ENCODE data around the gene RTP5. TPM values are rescaled to one million over a fixed set of nuclear protein-coding genes. Genes with fewer than 3 reads are reported as not detected.

The RTP5 gene
- total RNA-seq, 1 experiment from 2014 or later = not detected

DNA sequence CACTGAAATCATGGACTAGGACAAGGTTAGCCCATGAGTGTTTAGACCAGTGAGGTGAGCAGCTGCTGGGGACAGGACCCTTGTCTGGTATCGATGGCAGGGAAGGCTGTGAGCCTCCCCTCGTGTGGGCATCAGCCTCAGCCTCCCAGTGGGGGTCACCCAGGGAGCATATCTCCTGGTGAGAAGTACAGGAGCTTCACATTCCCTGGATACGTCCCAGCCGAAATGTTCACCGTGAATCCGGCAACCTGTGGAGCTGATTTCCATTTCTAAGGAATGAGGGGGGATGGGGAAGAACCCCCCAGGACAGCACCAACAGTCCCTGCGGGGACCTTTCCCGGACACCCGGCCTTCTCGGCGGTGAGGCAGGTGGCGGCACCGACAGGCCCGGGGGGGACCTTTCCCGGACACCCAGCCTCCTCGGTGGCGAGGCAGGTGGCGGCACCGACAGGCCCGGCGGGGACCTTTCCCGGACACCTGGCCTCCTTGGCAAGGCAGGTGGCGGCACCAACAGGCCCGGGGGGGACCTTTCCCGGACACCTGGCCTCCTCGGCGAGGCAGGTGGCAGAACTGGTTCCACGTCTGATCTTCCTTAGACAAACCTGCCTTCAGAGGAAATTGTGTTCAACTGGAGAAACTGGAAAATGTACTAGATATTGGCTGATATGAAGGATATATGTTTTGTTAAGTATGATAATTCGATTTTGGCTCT is 21.2 kb downstream of the RTP5 start:
- DNase-seq (ENCODE audit: low read depth in 1 of 2, low spot score in 2 of 2) = no peak
- no peaks in the 10 kb centered on the region for H3K36me3 ChIP-seq
- no peaks in the 10 kb centered on the region for H3K9me3 ChIP-seq (replicated peaks)
- H3K27me3 ChIP-seq (replicated peaks) = no peaks in the 10 kb centered on the region
- no peak overlapping the region for H3K27ac ChIP-seq
- H3K4me1 ChIP-seq (replicated peaks) = no peaks in the 10 kb centered on the region
- H3K4me3 ChIP-seq = no peak overlapping the region

DNA sequence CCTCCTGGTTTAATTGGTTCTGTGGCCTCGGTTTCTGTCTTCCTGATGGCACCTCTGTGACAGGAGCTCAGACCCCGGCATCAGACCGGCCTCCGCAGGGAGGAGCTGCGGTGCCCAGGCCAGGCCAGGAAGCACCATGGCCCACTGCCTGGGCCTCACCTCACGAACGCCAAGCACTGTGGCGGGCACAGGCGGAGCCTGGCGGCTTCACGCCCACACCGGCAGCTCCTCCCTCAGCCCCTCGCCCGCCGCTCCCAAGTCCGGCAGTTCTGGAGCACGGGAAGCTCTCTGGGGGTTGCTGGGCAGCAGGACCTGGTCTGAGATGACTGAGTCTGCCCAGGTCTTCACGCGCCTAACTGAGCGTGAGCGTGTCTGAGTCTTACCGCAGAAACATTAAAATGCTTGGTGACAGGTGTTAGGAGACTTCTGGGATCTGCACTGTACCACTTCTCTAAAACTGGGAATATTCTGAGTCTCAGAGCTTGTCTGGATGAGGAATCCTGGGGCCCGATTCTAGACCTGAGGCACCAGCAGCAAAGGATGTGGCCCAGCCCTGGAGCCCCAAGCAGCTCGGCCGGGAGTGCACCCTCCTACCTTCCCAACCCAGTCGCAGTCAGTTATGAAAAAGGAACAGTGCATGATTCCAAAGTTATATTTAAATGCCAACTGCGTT is 21.9 kb downstream of the RTP5 start:
- Histone ChIP-seq H3K4me3 (no peak overlapping the region), H3K27ac (no peak overlapping the region), H3K4me1 (replicated peaks) (no peaks in the 10 kb centered on the region), H3K36me3 (no peaks in the 10 kb centered on the region), H3K9me3 (replicated peaks) (no peaks in the 10 kb centered on the region), H3K27me3 (replicated peaks) (no peaks in the 10 kb centered on the region)
- no peak for DNase-seq (ENCODE audit: low read depth in 1 of 2, low spot score in 2 of 2)

- Histone ChIP-seq H3K4me3 (no peak overlapping the region), H3K4me1 (replicated peaks) (no peaks in the 10 kb centered on the region), H3K9me3 (replicated peaks) (no peaks in the 10 kb centered on the region), H3K36me3 (no peaks in the 10 kb centered on the region), H3K27ac (no peak overlapping the region), H3K27me3 (replicated peaks) (no peaks in the 10 kb centered on the region)
- DNase-seq (ENCODE audit: low read depth in 1 of 2, low spot score in 2 of 2) = no peak
These were observed 22.4 kb downstream of the RTP5 start for GRCh38 chr2:241891988-241892298.

DNA sequence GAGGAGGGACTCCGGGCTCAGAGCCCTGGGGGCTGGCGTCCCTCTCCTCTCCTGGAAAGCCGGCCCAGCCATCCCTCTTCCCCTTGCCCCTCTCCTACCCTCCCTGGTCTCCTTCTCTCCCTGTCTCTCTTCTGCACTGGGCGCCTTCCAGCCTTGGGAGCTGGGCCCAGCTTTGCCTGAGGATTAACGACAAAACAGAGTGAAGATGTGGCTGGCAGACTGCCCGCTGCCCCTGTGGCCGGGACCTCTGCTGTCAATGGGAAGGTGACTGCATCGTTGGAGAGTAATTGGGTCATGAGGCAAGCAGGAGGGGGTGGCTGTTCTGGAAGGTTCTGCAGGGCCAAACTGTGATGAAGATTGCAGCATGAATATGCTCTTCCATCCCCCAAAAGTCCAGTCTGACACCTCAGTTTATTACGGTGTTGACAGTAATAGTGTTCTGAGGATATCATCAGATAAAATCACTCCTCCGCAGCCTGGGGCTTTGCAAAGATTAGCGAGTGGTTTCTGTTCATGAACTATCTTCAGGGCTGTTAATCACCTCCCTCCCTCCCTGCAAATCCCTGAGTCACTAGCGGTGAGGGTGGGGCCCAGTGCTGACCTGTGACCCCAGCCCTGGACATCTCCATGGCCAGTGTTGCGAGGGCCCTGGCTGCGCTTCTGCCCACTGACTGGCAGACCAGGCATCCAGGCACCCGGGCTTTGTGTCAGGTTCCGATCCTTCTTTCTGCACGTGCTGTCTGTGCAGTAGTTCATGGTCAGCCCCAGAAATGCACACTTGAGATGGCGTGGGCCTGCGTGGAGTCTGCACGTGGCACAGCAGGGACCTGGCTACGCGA is 23.0 kb downstream of the RTP5 start:
- DNase-seq (ENCODE audit: low read depth in 1 of 2, low spot score in 2 of 2) = no peak

GRCh38 chr2:241893265-241893664 is 23.7 kb downstream of the RTP5 start:
- Histone ChIP-seq H3K4me1 (replicated peaks) (no peaks in the 10 kb centered on the region), H3K27me3 (replicated peaks) (no peaks in the 10 kb centered on the region), H3K27ac (no peak overlapping the region), H3K36me3 (no peaks in the 10 kb centered on the region), H3K4me3 (no peak overlapping the region), H3K9me3 (replicated peaks) (no peaks in the 10 kb centered on the region)
- DNase-seq (ENCODE audit: low read depth in 1 of 2, low spot score in 2 of 2) = no peak

More for the DNA sequence above, 23.0 kb downstream of the RTP5 start:
- H3K27me3 ChIP-seq (replicated peaks) = no peaks in the 10 kb centered on the region
- H3K27ac ChIP-seq = no peak overlapping the region
- no peak overlapping the region for H3K4me3 ChIP-seq
- H3K36me3 ChIP-seq = no peaks in the 10 kb centered on the region
- no peaks in the 10 kb centered on the region for H3K9me3 ChIP-seq (replicated peaks)
- H3K4me1 ChIP-seq (replicated peaks) = no peaks in the 10 kb centered on the region

DNA sequence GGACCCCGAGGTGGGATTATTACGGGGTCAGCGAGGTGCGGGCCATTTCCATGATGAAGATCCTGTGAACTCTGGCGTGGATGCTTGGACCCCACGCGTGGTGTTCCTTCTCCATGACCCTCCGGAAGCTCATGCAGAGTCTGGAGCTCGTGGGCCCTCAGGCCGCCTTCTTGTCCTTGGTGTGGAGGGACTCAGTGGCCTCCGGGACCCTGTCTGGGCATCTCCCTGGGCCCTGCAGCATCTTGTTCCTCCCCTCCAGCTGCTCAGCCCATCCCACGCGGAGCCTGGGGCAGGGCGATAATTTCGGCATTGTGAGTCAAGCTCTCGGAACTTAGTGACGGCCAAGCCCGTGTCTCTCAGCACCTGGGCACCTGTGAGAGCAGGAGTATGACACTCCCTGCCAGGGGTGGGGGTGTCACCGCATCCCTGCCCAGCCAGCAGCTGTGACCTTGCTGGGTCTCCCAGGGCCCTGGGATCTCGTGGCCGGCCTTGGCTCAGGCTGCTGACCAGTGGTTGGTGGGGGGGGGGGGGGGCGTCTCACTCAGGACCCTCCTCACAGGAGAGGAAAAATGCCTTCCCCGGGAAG is 24.6 kb downstream of the RTP5 start:
- DNase-seq (ENCODE audit: low read depth in 1 of 2, low spot score in 2 of 2) = no peak
- Histone ChIP-seq H3K36me3 (no peaks in the 10 kb centered on the region), H3K9me3 (replicated peaks) (no peaks in the 10 kb centered on the region), H3K27ac (no peak overlapping the region), H3K4me1 (replicated peaks) (no peaks in the 10 kb centered on the region), H3K27me3 (replicated peaks) (no peaks in the 10 kb centered on the region), H3K4me3 (no peak overlapping the region)

DNA sequence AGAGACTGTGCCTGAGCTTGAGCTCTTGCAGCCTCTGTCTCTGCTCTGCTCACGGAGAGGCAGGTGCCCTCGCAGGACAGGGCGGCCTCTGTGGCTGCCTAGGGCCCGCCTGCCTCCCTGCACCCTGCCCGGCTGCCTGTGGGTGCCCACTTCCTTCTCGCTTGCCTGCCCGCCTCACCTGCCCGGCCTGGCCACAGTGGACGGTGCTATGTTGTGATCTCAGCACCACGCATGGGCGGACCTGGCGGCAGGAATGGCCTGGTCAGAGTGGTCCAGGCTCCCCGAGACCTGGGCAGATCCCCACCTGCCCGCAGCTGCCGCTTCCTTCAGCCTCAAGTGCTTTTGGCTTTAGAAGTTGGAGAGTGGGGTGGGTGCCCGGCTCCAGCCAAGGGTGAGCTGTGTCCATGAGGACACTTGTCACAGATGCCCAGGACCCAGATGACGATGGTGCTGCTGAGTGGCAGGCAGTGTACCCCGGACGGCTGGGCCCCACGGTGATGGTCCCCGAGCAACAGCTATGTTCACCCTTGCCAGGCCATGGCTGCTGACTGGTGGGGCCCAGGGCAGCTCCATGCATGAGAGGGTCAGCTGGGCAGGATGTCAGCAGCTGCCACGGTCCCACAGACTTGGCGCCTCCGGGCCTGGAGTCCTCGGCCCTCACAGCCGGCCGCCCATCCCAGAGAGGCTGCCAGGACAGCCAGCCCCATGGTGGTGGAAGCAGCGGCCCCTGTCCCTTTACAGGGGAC is 25.3 kb downstream of the RTP5 start:
- H3K4me1 ChIP-seq (replicated peaks) = no peaks in the 10 kb centered on the region
- H3K36me3 ChIP-seq = no peaks in the 10 kb centered on the region
- DNase-seq (ENCODE audit: low read depth in 1 of 2, low spot score in 2 of 2) = no peak
- no peaks in the 10 kb centered on the region; the same call in 1 of the 2 replicates for H3K27me3 ChIP-seq (replicated peaks)
- H3K9me3 ChIP-seq (replicated peaks) = no peaks in the 10 kb centered on the region
- no peak overlapping the region for H3K27ac ChIP-seq
- no peak overlapping the region for H3K4me3 ChIP-seq

DNA sequence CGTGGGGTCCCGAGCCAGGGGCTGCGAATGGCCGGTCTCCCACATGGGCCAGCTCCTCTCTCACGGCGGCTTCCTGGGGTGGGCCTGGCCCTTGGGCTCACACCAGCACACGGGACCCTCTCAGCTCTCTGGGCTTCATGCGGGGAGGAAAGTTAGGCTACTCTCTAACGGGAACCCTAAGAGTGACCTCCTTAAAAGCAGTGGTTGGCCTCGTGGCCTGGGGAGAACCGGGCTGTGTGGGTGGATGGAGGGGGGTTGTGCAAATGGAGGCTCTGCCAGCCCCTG is 25.8 kb downstream of the RTP5 start:
- H3K36me3 ChIP-seq = no peaks in the 10 kb centered on the region
- no peaks in the 10 kb centered on the region for H3K9me3 ChIP-seq (replicated peaks)
- no peak overlapping the region for H3K27ac ChIP-seq
- no peaks in the 10 kb centered on the region for H3K4me1 ChIP-seq (replicated peaks)
- H3K27me3 ChIP-seq (replicated peaks) = no peaks in the 10 kb centered on the region; the same call in 1 of the 2 replicates
- DNase-seq (ENCODE audit: low read depth in 1 of 2, low spot score in 2 of 2) = no peak
- H3K4me3 ChIP-seq = no peak overlapping the region

GRCh38 chr2:241895712-241896641 is 26.4 kb downstream of the RTP5 start:
- Histone ChIP-seq H3K9me3 (replicated peaks) (no peaks in the 10 kb centered on the region), H3K36me3 (no peaks in the 10 kb centered on the region), H3K27me3 (replicated peaks) (peaks cover 4% of the 10 kb centered on the region; the same call in 1 of the 2 replicates), H3K4me1 (replicated peaks) (no peaks in the 10 kb centered on the region), H3K27ac (no peak overlapping the region), H3K4me3 (no peak overlapping the region)
- DNase-seq (ENCODE audit: low read depth in 1 of 2, low spot score in 2 of 2) = peak in 1 of 2 experiments; percentile 69

DNA sequence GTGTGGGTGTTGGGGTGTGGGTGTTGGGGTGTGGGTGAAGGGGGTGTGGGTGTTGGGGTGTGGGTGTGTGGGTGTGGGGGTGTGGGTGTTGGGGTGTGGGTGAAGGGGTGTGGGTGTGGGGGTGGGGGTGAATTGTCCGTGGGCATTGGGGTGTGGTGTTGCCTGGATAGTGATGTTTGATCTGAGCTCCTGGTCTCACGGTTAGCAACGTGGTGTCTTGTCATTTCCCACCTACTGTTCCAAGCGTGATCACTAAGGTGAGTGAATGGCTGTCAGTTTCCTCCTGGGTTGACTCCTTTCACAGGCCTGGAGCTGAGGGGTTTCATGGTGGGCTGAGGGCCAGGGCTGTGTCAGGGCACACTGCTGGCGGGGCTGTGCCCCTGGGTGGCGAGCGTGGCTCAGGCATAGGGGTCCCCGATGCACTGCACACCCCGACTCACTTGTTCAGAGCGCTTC is 27.2 kb downstream of the RTP5 start:
- H3K36me3 ChIP-seq = no peaks in the 10 kb centered on the region
- H3K4me3 ChIP-seq = no peak overlapping the region
- no peaks in the 10 kb centered on the region for H3K4me1 ChIP-seq (replicated peaks)
- peaks cover 12% of the 10 kb centered on the region; the same call in 1 of the 2 replicates for H3K27me3 ChIP-seq (replicated peaks)
- H3K27ac ChIP-seq = no peak overlapping the region
- no peak for DNase-seq (ENCODE audit: low read depth in 1 of 2, low spot score in 2 of 2)
- no peaks in the 10 kb centered on the region for H3K9me3 ChIP-seq (replicated peaks)

GRCh38 chr2:241897231-241897916 is 27.8 kb downstream of the RTP5 start:
- DNase-seq (ENCODE audit: low read depth in 1 of 2, low spot score in 2 of 2) = no peak
- Histone ChIP-seq H3K9me3 (replicated peaks) (no peaks in the 10 kb centered on the region), H3K4me3 (no peak overlapping the region), H3K4me1 (replicated peaks) (no peaks in the 10 kb centered on the region), H3K36me3 (no peaks in the 10 kb centered on the region), H3K27me3 (replicated peaks) (peaks cover 14% of the 10 kb centered on the region; the same call in 1 of the 2 replicates), H3K27ac (no peak overlapping the region)

All from SJSA1 (cell line).